Stomach (tissue), 9 donors: ENCODE data around the gene GJC1. TPM values are rescaled to one million over a fixed set of nuclear protein-coding genes. Genes with fewer than 3 reads are reported as not detected.

ENCODE experiments used
- DNase-seq, 2 donors: peaks; one replicate each; pipeline versions ENCODE4 v3.0.0 to v3.0.0-alpha.2; 2013 to 2019
- H3K27ac ChIP-seq, 5 donors: fragments of 200-600 bp in 4 of 5; sonication (generic) in 4 of 5; one replicate each; pipeline ENCODE4 v1.5.1; 2013 to 2019; ENCODE audit warnings: mild to moderate bottlenecking in 1 of 5, moderate library complexity in 1 of 5
- H3K27me3 ChIP-seq, 3 donors: fragments of 200-600 bp; sonication (generic); one replicate each; pipeline ENCODE4 v1.5.1; 2017 to 2019; ENCODE audit warnings: mixed run types in 1 of 3
- H3K36me3 ChIP-seq, 4 donors: fragments of 200-600 bp; sonication (generic); 1 replicate in 3 of 4; 2 replicates in 1 of 4; pipeline ENCODE4 v1.5.1; 2016 to 2019
- H3K4me1 ChIP-seq, 4 donors: fragments of 200-600 bp; sonication (generic); one replicate each; pipeline ENCODE4 v1.5.1; 2016 to 2019
- H3K4me3 ChIP-seq, 4 donors: fragments of 200-600 bp; sonication (generic) in 3 of 4; one replicate each; pipeline ENCODE4 v1.5.1; 2016 to 2019; ENCODE audit warnings: mild to moderate bottlenecking in 1 of 4
- H3K9me3 ChIP-seq, 4 donors: fragments of 200-600 bp; sonication (generic); one replicate each; pipeline ENCODE4 v1.5.1; 2016 to 2019
- EP300 ChIP-seq: sonication (generic); formaldehyde crosslinking; IDR thresholded peaks from one replicate; pipeline ENCODE4 v1.6.1; 2017; ENCODE audit warnings: antibody characterized with exemption
- POLR2A ChIP-seq, 4 donors: fragments of 450-650 bp; IDR thresholded peaks; one replicate each; pipeline ENCODE4 v1.6.1; 2016; ENCODE audit warnings: antibody characterized with exemption in 4 of 4, control low read depth in 2 of 4, mild to moderate bottlenecking in 1 of 4, moderate library complexity in 1 of 4
- POLR2AphosphoS5 ChIP-seq, 3 donors: sonication (generic); formaldehyde crosslinking; IDR thresholded peaks; one replicate each; pipeline ENCODE4 v1.6.1; 2016; ENCODE audit warnings: antibody characterized with exemption in 3 of 3
- WGBS, 5 donors: extraction: QIAGEN DNeasy Blood & Tissue Kit in 3 of 5; methylation state at CpG; one replicate each; pipeline versions ENCODE4 v1.1.5 to v1.1.7; 2013 to 2018; 5-methylcytosine and 5-hydroxymethylcytosine counted together
- intact Hi-C: fragments of 100-400 bp; cut with DNase I; formaldehyde crosslinking; loops from one replicate; pipeline ENCODE4 v1.15.1; 2023; ENCODE audit warnings: low total_unique reads
- polyA plus RNA-seq, 3 donors: library from polyadenylated mRNA; stranded (reverse); fragments of 200-250 nt; gene quantifications; one replicate each; pipeline ENCODE4 v1.2.3, GENCODE V29; 2013
- total RNA-seq, 5 donors: library from RNA; depleted of rRNA; stranded (reverse); fragments of >200 nt; gene quantifications; one replicate each; pipeline versions ENCODE4 v1.1.0 to v1.2.3, GENCODE V29; 2014 to 2016
- TF ChIP-seq, protein P1 (sequence below), 7 experiments: fragments of 450-650 bp in 4 of 7; fragments of 200-600 bp in 3 of 7; sonication (generic) in 3 of 7; IDR thresholded peaks; one replicate each; pipeline ENCODE4 v1.5.1; 2016 to 2019; ENCODE audit warnings: antibody characterized with exemption in 7 of 7, control low read depth in 2 of 7, mild to moderate bottlenecking in 1 of 7
- donor health status: healthy with polysubstance abuse.
- donor health status: Bipolar disorder and iron deficiency.
- donor health status: healthy.

The GJC1 gene
- total and polyA plus RNA-seq, 8 donors = 0.31 to 53.1 (median 10.4) TPM

DNA sequence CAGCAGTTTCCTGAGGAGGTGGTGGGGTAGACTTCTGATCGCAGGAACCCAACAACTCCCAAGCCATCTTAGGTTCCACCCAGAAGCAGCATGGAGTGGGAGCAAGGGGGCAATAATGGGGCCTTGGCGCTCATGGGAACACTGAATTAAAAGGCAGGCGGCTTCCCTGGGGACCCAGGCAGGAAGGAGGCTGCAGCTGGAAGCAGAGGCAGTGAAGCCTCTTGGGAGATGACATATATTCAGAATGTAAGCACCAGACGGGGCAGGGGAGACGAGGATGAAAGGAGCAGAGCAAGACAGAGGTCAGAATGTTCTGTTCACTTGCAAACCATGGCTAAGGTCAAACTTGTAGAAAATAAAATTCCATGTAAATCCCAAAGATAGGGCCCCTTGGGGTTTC is 20.5 kb upstream of the GJC1 start:
- Histone ChIP-seq H3K4me3 (no peak overlapping the region), H3K36me3 (peaks cover 50 to 68% (median 64%) of the 10 kb centered on the region in 4 donors), H3K4me1 (no peaks in the 10 kb centered on the region), H3K9me3 (no peaks in the 10 kb centered on the region), H3K27ac (peak overlapping the region in 1 of 5 donors; percentile 26), H3K27me3 (no peaks in the 10 kb centered on the region)
- intact Hi-C loops = no loop called here
- TF ChIP-seq POLR2AphosphoS5 (IDR thresholded peaks at IDR 0.05) (no peak), POLR2A (IDR thresholded peaks at IDR 0.05) (no peak), EP300 (no peak)
- TF ChIP-seq, protein P1, sequence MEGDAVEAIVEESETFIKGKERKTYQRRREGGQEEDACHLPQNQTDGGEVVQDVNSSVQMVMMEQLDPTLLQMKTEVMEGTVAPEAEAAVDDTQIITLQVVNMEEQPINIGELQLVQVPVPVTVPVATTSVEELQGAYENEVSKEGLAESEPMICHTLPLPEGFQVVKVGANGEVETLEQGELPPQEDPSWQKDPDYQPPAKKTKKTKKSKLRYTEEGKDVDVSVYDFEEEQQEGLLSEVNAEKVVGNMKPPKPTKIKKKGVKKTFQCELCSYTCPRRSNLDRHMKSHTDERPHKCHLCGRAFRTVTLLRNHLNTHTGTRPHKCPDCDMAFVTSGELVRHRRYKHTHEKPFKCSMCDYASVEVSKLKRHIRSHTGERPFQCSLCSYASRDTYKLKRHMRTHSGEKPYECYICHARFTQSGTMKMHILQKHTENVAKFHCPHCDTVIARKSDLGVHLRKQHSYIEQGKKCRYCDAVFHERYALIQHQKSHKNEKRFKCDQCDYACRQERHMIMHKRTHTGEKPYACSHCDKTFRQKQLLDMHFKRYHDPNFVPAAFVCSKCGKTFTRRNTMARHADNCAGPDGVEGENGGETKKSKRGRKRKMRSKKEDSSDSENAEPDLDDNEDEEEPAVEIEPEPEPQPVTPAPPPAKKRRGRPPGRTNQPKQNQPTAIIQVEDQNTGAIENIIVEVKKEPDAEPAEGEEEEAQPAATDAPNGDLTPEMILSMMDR (IDR thresholded peaks at IDR 0.05) = no peak
- 73 to 91% (median 84%) methylated on average over 5 of the region's 5 CpGs for WGBS, 5 donors
- DNase-seq = peak in 1 of 2 donors; percentile 22

DNA sequence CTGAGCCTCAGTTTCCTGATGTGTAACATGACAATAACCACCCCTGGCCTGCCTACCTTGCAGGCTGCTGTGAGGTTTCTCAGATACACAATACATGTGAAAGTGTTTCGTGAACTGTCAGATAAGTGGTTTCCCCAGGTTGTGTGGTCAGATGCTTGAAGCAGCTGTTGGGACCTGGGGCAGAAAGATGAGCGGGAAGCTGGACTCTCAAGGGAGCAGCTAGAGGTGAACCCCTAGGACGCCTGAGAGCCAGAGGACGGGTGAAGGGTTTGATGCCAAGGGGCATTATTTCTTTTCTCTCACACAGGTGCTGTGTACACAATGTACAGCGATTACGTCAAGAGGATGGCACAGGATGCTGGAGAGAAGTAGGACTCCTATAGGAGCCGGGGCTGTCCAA is 19.9 kb upstream of the GJC1 start:
- no peaks in the 10 kb centered on the region for H3K4me1 ChIP-seq
- TF ChIP-seq POLR2AphosphoS5 (IDR thresholded peaks at IDR 0.05) (no peak), POLR2A (IDR thresholded peaks at IDR 0.05) (no peak), EP300 (no peak)
- TF ChIP-seq, protein P1 (IDR thresholded peaks at IDR 0.05) = no peak
- no peak overlapping the region for H3K4me3 ChIP-seq
- intact Hi-C loops = no loop called here
- DNase-seq = no peak
- WGBS, 5 donors = 84 to 95% (median 90%) methylated on average over 7 of the region's 7 CpGs
- no peaks in the 10 kb centered on the region for H3K9me3 ChIP-seq
- H3K36me3 ChIP-seq = peaks cover 44 to 62% (median 58%) of the 10 kb centered on the region in 4 donors
- no peaks in the 10 kb centered on the region for H3K27me3 ChIP-seq
- H3K27ac ChIP-seq = peak overlapping the region in 1 of 5 donors; percentile 26

DNA sequence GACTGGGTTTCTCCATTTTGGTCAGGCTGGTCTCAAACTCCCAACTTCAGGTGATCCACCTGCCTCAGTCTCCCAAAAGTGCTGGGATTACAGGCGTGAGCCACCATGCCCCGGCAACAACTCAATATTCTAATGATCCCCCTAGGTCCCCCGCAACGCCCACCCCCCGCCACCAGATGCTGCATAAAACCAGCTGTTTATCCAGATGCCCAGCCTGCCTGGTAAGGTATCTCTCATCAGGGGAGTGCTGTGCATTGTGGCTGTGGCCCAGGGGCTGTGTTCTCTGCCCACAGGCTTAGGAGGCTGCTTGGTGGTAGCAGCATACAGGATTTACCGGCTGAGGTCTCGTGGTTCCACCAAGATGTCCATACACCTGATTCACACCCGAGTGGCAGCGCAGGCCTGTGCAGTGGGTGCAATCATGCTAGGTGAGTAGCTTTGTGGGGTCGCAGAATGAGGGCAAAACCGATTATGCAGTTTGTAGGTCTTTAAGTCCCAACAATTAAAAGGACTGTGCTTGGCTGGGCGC is 18.9 kb upstream of the GJC1 start:
- WGBS, 5 donors = 88 to 93% (median 92%) methylated on average over 11 to 12 of the region's 12 CpGs
- peaks cover 0 to 7% (median 0%) of the 10 kb centered on the region in 4 donors for H3K4me1 ChIP-seq
- no peaks in the 10 kb centered on the region for H3K27me3 ChIP-seq
- H3K27ac ChIP-seq = no peak overlapping the region
- TF ChIP-seq EP300 (no peak), POLR2AphosphoS5 (IDR thresholded peaks at IDR 0.05) (no peak), POLR2A (IDR thresholded peaks at IDR 0.05) (no peak)
- TF ChIP-seq, protein P1 (IDR thresholded peaks at IDR 0.05) = no peak
- H3K36me3 ChIP-seq = peaks cover 34 to 52% (median 48%) of the 10 kb centered on the region in 4 donors
- intact Hi-C loops = no loop called here
- H3K9me3 ChIP-seq = no peaks in the 10 kb centered on the region
- no peak overlapping the region for H3K4me3 ChIP-seq
- DNase-seq = no peak

DNA sequence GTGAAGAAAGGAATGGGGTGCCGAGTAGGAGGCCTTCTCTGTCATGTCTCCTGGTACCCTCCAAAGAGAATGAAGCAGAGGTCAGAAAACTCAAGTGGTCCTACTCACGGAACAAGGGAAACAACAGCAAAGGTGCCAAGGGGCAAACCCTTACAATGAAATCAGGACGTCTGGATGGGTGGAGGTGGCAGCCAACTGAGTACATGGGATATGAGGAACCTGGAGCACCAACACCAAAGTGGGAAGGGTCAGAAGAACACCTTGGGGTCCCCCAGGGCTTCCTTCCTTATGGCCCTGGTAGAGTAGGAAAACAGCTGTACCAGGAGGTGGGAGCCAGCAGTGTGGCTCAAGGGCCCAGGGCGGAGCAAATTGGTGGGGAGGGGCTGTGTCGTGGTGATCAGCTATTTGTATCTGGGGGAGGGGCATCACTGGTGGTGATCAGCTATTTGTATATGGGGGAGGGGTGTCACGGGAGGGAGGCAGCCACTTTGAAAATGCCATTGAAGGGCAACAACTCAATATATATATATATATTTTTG is 18.2 kb upstream of the GJC1 start:
- no peak overlapping the region for H3K4me3 ChIP-seq
- H3K27me3 ChIP-seq = no peaks in the 10 kb centered on the region
- H3K36me3 ChIP-seq = peaks cover 27 to 45% (median 41%) of the 10 kb centered on the region in 4 donors
- TF ChIP-seq POLR2A (IDR thresholded peaks at IDR 0.05) (no peak), POLR2AphosphoS5 (IDR thresholded peaks at IDR 0.05) (no peak), EP300 (no peak)
- TF ChIP-seq, protein P1 (IDR thresholded peaks at IDR 0.05) = no peak
- no peaks in the 10 kb centered on the region for H3K9me3 ChIP-seq
- intact Hi-C loops = no loop called here
- 51 to 67% (median 57%) methylated on average over 6 of the region's 6 CpGs for WGBS, 5 donors
- H3K27ac ChIP-seq = peak overlapping the region in 1 of 5 donors; percentile 14
- H3K4me1 ChIP-seq = peaks cover 0 to 9% (median 0%) of the 10 kb centered on the region in 4 donors
- DNase-seq = no peak
